HepG2 (cell line): ENCODE measurements around the gene TDRD9. TPM values are rescaled to one million over a fixed set of nuclear protein-coding genes. Genes with fewer than 3 reads are reported as not detected.

Experiments used
- EEA1 ChIP-seq: sonication (generic); formaldehyde crosslinking; IDR thresholded peaks from 2 replicates; pipeline ENCODE4 v1.5.1; 2020; ENCODE audit warnings: mild to moderate bottlenecking, missing genetic modification reagents, borderline replicate concordance
- MED13 ChIP-seq: sonication (generic); formaldehyde crosslinking; IDR thresholded peaks from 2 replicates; pipeline ENCODE4 v1.5.0; 2020; ENCODE audit warnings: missing genetic modification reagents
- SAFB2 ChIP-seq: sonication (generic); formaldehyde crosslinking; IDR thresholded peaks from 2 replicates; pipeline ENCODE4 v1.5.1; 2020; ENCODE audit warnings: missing genetic modification reagents, low read depth, mild to moderate bottlenecking, borderline replicate concordance
- ZBTB40 ChIP-seq, 2 experiments: fragments of 450-650 bp in 1 of 2; sonication (generic) in 1 of 2; formaldehyde crosslinking in 1 of 2; IDR thresholded peaks; 2 replicates each; pipeline versions ENCODE4 v1.6.1 to v1.8.0; 2016 to 2022; ENCODE audit warnings: antibody characterized with exemption in 1 of 2, mild to moderate bottlenecking in 1 of 2, missing genetic modification reagents in 1 of 2
- ZNF597 ChIP-seq: sonication (generic); formaldehyde crosslinking; IDR thresholded peaks from 2 replicates; pipeline ENCODE4 v1.5.0; 2020; ENCODE audit warnings: missing genetic modification reagents
- polyA plus RNA-seq, 8 experiments: library from polyadenylated mRNA; depleted of rRNA in 3 of 8; stranded (reverse) in 7 of 8; unstranded in 1 of 8; fragments of >200 nt; fragmentation: Illumina TruSeq in 4 of 8; extraction: Trizol in 4 of 8; gene quantifications; 2 replicates each; pipeline versions ENCODE4 v1.2.1 to v1.2.3, GENCODE V29; 2011 to 2016; ENCODE audit warnings: low read depth in 4 of 8, missing spikeins in 1 of 8, mixed read lengths in 1 of 8; ENCODE audit not compliant: insufficient read depth in 1 of 8
- total RNA-seq, 5 experiments: library from RNA; depleted of rRNA; stranded (reverse); fragments of >200 nt; fragmentation: Illumina TruSeq; extraction: Trizol; gene quantifications; 2 replicates each; pipeline ENCODE4 v1.2.3, GENCODE V29; 2016; ENCODE audit warnings: low read depth in 1 of 5
- TF ChIP-seq, protein P1 (sequence below): sonication (generic); formaldehyde crosslinking; IDR thresholded peaks from 2 replicates; pipeline ENCODE4 v1.4.0; 2020; ENCODE audit warnings: low read depth, missing genetic modification reagents
- TF ChIP-seq, protein P2 (sequence below): conservative IDR thresholded peaks from 2 replicates; pipeline ENCODE4 v1.6.1; 2018; ENCODE audit warnings: missing genetic modification reagents
- TF ChIP-seq, protein P3 (sequence below), 2 experiments: sonication (generic) in 1 of 2; formaldehyde crosslinking in 1 of 2; IDR thresholded peaks; 2 replicates each; pipeline versions ENCODE4 v1.4.0 to v1.6.1; 2018 to 2020; ENCODE audit warnings: missing genetic modification reagents in 2 of 2, borderline replicate concordance in 1 of 2, low read depth in 1 of 2, mild to moderate bottlenecking in 1 of 2, missing biosample characterization in 1 of 2

Gene TDRD9
- total and polyA plus RNA-seq, 2 of the 13 experiments (the other 11 are each of a cell fraction or from before 2014, with no cell fraction given): not detected

- TF ChIP-seq ZNF597 (CRISPR knock-in tag): no peak
- TF ChIP-seq, protein P1, sequence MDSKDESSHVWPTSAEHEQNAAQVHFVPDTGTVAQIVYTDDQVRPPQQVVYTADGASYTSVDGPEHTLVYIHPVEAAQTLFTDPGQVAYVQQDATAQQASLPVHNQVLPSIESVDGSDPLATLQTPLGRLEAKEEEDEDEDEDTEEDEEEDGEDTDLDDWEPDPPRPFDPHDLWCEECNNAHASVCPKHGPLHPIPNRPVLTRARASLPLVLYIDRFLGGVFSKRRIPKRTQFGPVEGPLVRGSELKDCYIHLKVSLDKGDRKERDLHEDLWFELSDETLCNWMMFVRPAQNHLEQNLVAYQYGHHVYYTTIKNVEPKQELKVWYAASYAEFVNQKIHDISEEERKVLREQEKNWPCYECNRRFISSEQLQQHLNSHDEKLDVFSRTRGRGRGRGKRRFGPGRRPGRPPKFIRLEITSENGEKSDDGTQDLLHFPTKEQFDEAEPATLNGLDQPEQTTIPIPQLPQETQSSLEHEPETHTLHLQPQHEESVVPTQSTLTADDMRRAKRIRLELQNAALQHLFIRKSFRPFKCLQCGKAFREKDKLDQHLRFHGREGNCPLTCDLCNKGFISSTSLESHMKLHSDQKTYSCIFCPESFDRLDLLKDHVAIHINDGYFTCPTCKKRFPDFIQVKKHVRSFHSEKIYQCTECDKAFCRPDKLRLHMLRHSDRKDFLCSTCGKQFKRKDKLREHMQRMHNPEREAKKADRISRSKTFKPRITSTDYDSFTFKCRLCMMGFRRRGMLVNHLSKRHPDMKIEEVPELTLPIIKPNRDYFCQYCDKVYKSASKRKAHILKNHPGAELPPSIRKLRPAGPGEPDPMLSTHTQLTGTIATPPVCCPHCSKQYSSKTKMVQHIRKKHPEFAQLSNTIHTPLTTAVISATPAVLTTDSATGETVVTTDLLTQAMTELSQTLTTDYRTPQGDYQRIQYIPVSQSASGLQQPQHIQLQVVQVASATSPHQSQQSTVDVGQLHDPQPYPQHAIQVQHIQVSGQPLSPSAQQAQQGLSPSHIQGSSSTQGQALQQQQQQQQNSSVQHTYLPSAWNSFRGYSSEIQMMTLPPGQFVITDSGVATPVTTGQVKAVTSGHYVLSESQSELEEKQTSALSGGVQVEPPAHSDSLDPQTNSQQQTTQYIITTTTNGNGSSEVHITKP (CRISPR knock-in tag): 0 out of 2 replicates have a peak, but pooled peaks have one; percentile 3
- peak; percentile 58; the same call in 1 of the 2 replicates for TF ChIP-seq MED13 (CRISPR knock-in tag)
- TF ChIP-seq, protein P2, sequence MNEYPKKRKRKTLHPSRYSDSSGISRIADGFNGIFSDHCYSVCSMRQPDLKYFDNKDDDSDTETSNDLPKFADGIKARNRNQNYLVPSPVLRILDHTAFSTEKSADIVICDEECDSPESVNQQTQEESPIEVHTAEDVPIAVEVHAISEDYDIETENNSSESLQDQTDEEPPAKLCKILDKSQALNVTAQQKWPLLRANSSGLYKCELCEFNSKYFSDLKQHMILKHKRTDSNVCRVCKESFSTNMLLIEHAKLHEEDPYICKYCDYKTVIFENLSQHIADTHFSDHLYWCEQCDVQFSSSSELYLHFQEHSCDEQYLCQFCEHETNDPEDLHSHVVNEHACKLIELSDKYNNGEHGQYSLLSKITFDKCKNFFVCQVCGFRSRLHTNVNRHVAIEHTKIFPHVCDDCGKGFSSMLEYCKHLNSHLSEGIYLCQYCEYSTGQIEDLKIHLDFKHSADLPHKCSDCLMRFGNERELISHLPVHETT (CRISPR knock-in tag): 0 out of 2 replicates have a peak, but pooled peaks have one; percentile 38
- TF ChIP-seq, protein P3, sequence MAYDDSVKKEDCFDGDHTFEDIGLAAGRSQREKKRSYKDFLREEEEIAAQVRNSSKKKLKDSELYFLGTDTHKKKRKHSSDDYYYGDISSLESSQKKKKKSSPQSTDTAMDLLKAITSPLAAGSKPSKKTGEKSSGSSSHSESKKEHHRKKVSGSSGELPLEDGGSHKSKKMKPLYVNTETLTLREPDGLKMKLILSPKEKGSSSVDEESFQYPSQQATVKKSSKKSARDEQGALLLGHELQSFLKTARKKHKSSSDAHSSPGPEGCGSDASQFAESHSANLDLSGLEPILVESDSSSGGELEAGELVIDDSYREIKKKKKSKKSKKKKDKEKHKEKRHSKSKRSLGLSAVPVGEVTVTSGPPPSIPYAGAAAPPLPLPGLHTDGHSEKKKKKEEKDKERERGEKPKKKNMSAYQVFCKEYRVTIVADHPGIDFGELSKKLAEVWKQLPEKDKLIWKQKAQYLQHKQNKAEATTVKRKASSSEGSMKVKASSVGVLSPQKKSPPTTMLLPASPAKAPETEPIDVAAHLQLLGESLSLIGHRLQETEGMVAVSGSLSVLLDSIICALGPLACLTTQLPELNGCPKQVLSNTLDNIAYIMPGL (CRISPR knock-in tag; IDR thresholded peaks at IDR 0.05; ENCODE audit: borderline replicate concordance in 1 of 2, low read depth in 1 of 2): peak in 1 of 2 experiments; percentile 62; a peak in 2 of 4 replicates
- TF ChIP-seq ZBTB40 (IDR thresholded peaks at IDR 0.05): no peak
- TF ChIP-seq ZBTB40 (CRISPR knock-in tag; IDR thresholded peaks at IDR 0.05): no peak
- 0 out of 2 replicates have a peak, but pooled peaks have one; percentile 12 for TF ChIP-seq EEA1 (CRISPR knock-in tag)
- TF ChIP-seq SAFB2 (CRISPR knock-in tag): no peak; the same call in 1 of the 2 replicates
Observed at GRCh38 chr14:103890821-103891666, 37.2 kb upstream of the TDRD9 start (continued).
